ENCODE measurements around the gene DCC. TPM values are rescaled to one million over a fixed set of nuclear protein-coding genes. Genes with fewer than 3 reads are reported as not detected.

DCC gene
- total RNA-seq, 1 experiment from 2014 or later = 0.72 TPM

DNA sequence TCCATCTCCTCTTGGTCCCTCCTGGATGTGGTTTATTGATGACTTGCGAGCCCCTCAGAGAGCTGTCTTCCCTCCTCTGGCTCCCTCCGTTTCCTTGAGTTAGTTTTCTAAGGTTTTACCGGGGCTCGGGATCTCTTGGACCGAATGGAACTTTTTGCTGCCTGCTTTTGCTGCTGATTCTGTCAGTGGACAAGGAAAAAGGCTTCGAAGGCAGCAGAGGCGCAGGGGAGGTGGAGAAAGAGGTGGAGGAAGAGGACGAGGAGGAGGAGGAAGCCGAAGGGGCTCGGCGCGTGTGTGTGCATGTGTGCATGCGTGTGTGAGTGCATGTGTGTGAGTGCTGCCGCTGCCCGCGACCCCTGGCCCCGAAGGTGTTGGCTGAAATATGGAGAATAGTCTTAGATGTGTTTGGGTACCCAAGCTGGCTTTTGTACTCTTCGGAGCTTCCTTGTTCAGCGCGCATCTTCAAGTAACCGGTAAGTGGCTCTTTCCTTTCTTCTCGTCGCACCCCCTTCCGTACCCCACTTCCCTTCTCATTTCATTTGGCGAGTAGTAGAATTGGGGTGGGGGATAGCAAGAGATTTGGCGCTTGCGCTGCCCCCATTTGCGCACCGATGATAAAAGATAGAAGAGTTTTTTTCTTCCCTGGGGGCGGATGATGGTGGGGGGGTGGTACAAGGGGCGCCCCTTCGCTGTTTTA lies 557 bp downstream of the DCC start (continued):
- TF ChIP-seq, protein P1, sequence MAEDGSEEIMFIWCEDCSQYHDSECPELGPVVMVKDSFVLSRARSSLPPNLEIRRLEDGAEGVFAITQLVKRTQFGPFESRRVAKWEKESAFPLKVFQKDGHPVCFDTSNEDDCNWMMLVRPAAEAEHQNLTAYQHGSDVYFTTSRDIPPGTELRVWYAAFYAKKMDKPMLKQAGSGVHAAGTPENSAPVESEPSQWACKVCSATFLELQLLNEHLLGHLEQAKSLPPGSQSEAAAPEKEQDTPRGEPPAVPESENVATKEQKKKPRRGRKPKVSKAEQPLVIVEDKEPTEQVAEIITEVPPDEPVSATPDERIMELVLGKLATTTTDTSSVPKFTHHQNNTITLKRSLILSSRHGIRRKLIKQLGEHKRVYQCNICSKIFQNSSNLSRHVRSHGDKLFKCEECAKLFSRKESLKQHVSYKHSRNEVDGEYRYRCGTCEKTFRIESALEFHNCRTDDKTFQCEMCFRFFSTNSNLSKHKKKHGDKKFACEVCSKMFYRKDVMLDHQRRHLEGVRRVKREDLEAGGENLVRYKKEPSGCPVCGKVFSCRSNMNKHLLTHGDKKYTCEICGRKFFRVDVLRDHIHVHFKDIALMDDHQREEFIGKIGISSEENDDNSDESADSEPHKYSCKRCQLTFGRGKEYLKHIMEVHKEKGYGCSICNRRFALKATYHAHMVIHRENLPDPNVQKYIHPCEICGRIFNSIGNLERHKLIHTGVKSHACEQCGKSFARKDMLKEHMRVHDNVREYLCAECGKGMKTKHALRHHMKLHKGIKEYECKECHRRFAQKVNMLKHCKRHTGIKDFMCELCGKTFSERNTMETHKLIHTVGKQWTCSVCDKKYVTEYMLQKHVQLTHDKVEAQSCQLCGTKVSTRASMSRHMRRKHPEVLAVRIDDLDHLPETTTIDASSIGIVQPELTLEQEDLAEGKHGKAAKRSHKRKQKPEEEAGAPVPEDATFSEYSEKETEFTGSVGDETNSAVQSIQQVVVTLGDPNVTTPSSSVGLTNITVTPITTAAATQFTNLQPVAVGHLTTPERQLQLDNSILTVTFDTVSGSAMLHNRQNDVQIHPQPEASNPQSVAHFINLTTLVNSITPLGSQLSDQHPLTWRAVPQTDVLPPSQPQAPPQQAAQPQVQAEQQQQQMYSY (CRISPR knock-in tag; IDR thresholded peaks at IDR 0.05) = no peak
- TF ChIP-seq, protein P2, sequence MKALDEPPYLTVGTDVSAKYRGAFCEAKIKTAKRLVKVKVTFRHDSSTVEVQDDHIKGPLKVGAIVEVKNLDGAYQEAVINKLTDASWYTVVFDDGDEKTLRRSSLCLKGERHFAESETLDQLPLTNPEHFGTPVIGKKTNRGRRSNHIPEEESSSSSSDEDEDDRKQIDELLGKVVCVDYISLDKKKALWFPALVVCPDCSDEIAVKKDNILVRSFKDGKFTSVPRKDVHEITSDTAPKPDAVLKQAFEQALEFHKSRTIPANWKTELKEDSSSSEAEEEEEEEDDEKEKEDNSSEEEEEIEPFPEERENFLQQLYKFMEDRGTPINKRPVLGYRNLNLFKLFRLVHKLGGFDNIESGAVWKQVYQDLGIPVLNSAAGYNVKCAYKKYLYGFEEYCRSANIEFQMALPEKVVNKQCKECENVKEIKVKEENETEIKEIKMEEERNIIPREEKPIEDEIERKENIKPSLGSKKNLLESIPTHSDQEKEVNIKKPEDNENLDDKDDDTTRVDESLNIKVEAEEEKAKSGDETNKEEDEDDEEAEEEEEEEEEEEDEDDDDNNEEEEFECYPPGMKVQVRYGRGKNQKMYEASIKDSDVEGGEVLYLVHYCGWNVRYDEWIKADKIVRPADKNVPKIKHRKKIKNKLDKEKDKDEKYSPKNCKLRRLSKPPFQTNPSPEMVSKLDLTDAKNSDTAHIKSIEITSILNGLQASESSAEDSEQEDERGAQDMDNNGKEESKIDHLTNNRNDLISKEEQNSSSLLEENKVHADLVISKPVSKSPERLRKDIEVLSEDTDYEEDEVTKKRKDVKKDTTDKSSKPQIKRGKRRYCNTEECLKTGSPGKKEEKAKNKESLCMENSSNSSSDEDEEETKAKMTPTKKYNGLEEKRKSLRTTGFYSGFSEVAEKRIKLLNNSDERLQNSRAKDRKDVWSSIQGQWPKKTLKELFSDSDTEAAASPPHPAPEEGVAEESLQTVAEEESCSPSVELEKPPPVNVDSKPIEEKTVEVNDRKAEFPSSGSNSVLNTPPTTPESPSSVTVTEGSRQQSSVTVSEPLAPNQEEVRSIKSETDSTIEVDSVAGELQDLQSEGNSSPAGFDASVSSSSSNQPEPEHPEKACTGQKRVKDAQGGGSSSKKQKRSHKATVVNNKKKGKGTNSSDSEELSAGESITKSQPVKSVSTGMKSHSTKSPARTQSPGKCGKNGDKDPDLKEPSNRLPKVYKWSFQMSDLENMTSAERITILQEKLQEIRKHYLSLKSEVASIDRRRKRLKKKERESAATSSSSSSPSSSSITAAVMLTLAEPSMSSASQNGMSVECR (CRISPR knock-in tag; IDR thresholded peaks at IDR 0.05; ENCODE audit: borderline replicate concordance) = no peak
- TF ChIP-seq FOXJ3 (CRISPR knock-in tag; IDR thresholded peaks at IDR 0.05; ENCODE audit: borderline replicate concordance) (no peak), IRF2 (CRISPR knock-in tag; IDR thresholded peaks at IDR 0.05; ENCODE audit: borderline replicate concordance, low read depth) (no peak), OVOL2 (CRISPR knock-in tag; IDR thresholded peaks at IDR 0.05; ENCODE audit: borderline replicate concordance) (no peak), SMAD3 (CRISPR knock-in tag; IDR thresholded peaks at IDR 0.05; ENCODE audit: borderline replicate concordance) (no peak)
- TF ChIP-seq, protein P3, sequence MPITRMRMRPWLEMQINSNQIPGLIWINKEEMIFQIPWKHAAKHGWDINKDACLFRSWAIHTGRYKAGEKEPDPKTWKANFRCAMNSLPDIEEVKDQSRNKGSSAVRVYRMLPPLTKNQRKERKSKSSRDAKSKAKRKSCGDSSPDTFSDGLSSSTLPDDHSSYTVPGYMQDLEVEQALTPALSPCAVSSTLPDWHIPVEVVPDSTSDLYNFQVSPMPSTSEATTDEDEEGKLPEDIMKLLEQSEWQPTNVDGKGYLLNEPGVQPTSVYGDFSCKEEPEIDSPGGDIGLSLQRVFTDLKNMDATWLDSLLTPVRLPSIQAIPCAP (CRISPR knock-in tag; IDR thresholded peaks at IDR 0.05) = no peak

DNA sequence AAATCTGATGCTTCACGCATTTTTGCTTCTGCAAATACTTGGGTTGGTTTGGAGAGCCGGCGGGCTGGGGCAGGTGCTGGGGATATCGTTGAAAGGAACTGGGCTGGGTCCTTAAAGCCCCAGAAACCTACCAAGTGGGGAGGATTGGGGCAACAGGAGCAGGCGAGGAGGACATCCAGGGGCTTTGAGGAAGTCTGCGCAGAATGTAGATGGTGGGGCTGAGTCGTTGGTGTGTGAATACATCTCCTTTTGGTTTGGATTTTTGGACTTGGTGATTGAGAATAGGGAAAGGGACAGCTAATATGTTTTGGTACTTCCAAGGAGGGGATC lies 1.1 kb downstream of the DCC start:
- H3K36me3 Mint-ChIP-seq = no peaks in the 10 kb centered on the region
- H3K4me1 Mint-ChIP-seq = peaks cover 28% of the 10 kb centered on the region
- POLR2A ChIA-PET = no interaction called here
- H3K4me3 Mint-ChIP-seq = no peak overlapping the region
- H3K9me3 Mint-ChIP-seq = peaks cover 12% of the 10 kb centered on the region
- DNase-seq (ENCODE audit: low spot score) = no peak
- H3K27me3 Mint-ChIP-seq (ENCODE audit: low read depth) = peaks cover under 1% of the 10 kb centered on the region; the same call in 1 of the 2 replicates
- no peak overlapping the region for H3K27ac Mint-ChIP-seq
- no peak for ATAC-seq
- CTCF ChIA-PET = interaction anchor here (1.0 to 1.6 kb wide), 3 partner anchors 52 to 672 kb away, joined by 3 to 11 read pairs (median 5); no protein-coding TSS in a partner anchor
- TF ChIP-seq, protein P3 (CRISPR knock-in tag; IDR thresholded peaks at IDR 0.05) = no peak
- TF ChIP-seq IRF2 (CRISPR knock-in tag; IDR thresholded peaks at IDR 0.05; ENCODE audit: borderline replicate concordance, low read depth) (no peak), TCF7 (CRISPR knock-in tag; IDR thresholded peaks at IDR 0.05; ENCODE audit: low read depth) (no peak), NR3C1 (CRISPR knock-in tag; conservative IDR thresholded peaks at IDR 0.05; ENCODE audit: low read depth) (no peak), ZNF317 (CRISPR knock-in tag; IDR thresholded peaks at IDR 0.05; ENCODE audit: borderline replicate concordance, low read depth) (no peak), ATF1 (CRISPR knock-in tag; IDR thresholded peaks at IDR 0.05) (no peak), NFATC4 (CRISPR knock-in tag; IDR thresholded peaks at IDR 0.05) (no peak), MXD4 (CRISPR knock-in tag; IDR thresholded peaks at IDR 0.05; ENCODE audit: borderline replicate concordance) (no peak), GABPB1 (CRISPR knock-in tag; IDR thresholded peaks at IDR 0.05) (no peak), ZNF121 (CRISPR knock-in tag; IDR thresholded peaks at IDR 0.05) (no peak)
- TF ChIP-seq, protein P4, sequence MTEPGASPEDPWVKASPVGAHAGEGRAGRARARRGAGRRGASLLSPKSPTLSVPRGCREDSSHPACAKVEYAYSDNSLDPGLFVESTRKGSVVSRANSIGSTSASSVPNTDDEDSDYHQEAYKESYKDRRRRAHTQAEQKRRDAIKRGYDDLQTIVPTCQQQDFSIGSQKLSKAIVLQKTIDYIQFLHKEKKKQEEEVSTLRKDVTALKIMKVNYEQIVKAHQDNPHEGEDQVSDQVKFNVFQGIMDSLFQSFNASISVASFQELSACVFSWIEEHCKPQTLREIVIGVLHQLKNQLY (CRISPR knock-in tag; IDR thresholded peaks at IDR 0.05) = no peak
- TF ChIP-seq, protein P5, sequence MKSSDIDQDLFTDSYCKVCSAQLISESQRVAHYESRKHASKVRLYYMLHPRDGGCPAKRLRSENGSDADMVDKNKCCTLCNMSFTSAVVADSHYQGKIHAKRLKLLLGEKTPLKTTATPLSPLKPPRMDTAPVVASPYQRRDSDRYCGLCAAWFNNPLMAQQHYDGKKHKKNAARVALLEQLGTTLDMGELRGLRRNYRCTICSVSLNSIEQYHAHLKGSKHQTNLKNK (CRISPR knock-in tag; IDR thresholded peaks at IDR 0.05) = no peak
- TF ChIP-seq, protein P6, sequence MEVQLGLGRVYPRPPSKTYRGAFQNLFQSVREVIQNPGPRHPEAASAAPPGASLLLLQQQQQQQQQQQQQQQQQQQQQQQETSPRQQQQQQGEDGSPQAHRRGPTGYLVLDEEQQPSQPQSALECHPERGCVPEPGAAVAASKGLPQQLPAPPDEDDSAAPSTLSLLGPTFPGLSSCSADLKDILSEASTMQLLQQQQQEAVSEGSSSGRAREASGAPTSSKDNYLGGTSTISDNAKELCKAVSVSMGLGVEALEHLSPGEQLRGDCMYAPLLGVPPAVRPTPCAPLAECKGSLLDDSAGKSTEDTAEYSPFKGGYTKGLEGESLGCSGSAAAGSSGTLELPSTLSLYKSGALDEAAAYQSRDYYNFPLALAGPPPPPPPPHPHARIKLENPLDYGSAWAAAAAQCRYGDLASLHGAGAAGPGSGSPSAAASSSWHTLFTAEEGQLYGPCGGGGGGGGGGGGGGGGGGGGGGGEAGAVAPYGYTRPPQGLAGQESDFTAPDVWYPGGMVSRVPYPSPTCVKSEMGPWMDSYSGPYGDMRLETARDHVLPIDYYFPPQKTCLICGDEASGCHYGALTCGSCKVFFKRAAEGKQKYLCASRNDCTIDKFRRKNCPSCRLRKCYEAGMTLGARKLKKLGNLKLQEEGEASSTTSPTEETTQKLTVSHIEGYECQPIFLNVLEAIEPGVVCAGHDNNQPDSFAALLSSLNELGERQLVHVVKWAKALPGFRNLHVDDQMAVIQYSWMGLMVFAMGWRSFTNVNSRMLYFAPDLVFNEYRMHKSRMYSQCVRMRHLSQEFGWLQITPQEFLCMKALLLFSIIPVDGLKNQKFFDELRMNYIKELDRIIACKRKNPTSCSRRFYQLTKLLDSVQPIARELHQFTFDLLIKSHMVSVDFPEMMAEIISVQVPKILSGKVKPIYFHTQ (CRISPR knock-in tag; IDR thresholded peaks at IDR 0.05) = no peak
- TF ChIP-seq, protein P7, sequence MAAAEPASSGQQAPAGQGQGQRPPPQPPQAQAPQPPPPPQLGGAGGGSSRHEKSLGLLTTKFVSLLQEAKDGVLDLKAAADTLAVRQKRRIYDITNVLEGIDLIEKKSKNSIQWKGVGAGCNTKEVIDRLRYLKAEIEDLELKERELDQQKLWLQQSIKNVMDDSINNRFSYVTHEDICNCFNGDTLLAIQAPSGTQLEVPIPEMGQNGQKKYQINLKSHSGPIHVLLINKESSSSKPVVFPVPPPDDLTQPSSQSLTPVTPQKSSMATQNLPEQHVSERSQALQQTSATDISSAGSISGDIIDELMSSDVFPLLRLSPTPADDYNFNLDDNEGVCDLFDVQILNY (CRISPR knock-in tag; IDR thresholded peaks at IDR 0.05) = no peak
